Panc1 (cell line): Measurements from ENCODE around the gene GBP4. TPM values are rescaled to one million over a fixed set of nuclear protein-coding genes. Genes with fewer than 3 reads are reported as not detected.

Source experiments
- ATAC-seq: fragments of 200-7000 bp; cut with Tn5 transposase; 2 replicates; pipeline ENCODE4 v1.9.1; 2020; ENCODE audit warnings: mild to moderate bottlenecking, moderate library complexity
- BruUV-seq: library from RNA; stranded (reverse); fragments of 400-500 nt; replicated peaks from 2 replicates; lab custom pipeline; 2021; lab: Mats Ljungman, UMichigan
- CTCF ChIA-PET: fragments of 300-600 bp; sonication (Branson Sonifier 250); formaldehyde crosslinking; loops from one replicate; lab custom pipeline; 2022; ENCODE audit warnings: antibody characterized with exemption; lab: Charles Lee
- POLR2A ChIA-PET: fragments of 300-600 bp; sonication (Branson Sonifier 250); formaldehyde crosslinking; loops from one replicate; lab custom pipeline; 2022; ENCODE audit warnings: antibody characterized with exemption; lab: Charles Lee
- DNase-seq: peaks from one replicate; pipeline ENCODE4 v3.0.0-alpha.2; 2010; ENCODE audit warnings: low read depth, low spot score
- H3K27ac ChIP-seq: 2 replicates; pipeline ENCODE4 v1.5.1; 2011; ENCODE audit warnings: mild to moderate bottlenecking, low read length, inconsistent platforms
- H3K27me3 ChIP-seq: fragments of 200-500 bp; sonication (Bioruptor generic); 2 replicates; pipeline ENCODE4 v1.6.0; 2014; ENCODE audit warnings: low read length, inconsistent platforms; ENCODE audit not compliant: control insufficient read depth, insufficient read depth
- H3K36me3 ChIP-seq: fragments of 200-500 bp; sonication (Bioruptor generic); 2 replicates; pipeline ENCODE4 v1.5.1; 2014; ENCODE audit warnings: inconsistent platforms, mild to moderate bottlenecking, low read length, moderate library complexity; ENCODE audit not compliant: control insufficient read depth, insufficient read depth
- H3K4me1 ChIP-seq: 2 replicates; pipeline ENCODE4 v1.5.1; 2011; ENCODE audit warnings: inconsistent platforms, mild to moderate bottlenecking, low read length, moderate library complexity; ENCODE audit not compliant: control insufficient read depth, insufficient read depth
- H3K4me3 ChIP-seq, 2 experiments: 2 replicates each; pipeline ENCODE4 v1.5.1; 2011 to 2012; ENCODE audit warnings: low read depth in 2 of 2, low read length in 2 of 2, mild to moderate bottlenecking in 2 of 2, inconsistent platforms in 1 of 2, moderate library complexity in 1 of 2
- H3K9me3 ChIP-seq: fragments of 200-500 bp; sonication (Bioruptor generic); 2 replicates; pipeline ENCODE4 v1.5.1; 2014; ENCODE audit warnings: low read depth, mild to moderate bottlenecking, inconsistent platforms, low read length, moderate library complexity; ENCODE audit not compliant: control insufficient read depth, insufficient read depth
- POLR2AphosphoS5 ChIP-seq: IDR thresholded peaks from 2 replicates; pipeline ENCODE4 v1.6.1; 2012; ENCODE audit warnings: mild to moderate bottlenecking, low read depth, low read length, moderate library complexity
- REST ChIP-seq, 2 experiments: IDR thresholded peaks; 2 replicates each; pipeline ENCODE4 v1.6.1; 2011 to 2012; ENCODE audit warnings: low read depth in 2 of 2, control low read depth in 1 of 2, low read length in 1 of 2, mild to moderate bottlenecking in 1 of 2, moderate library complexity in 1 of 2; ENCODE audit not compliant: insufficient read depth in 1 of 2
- SIN3A ChIP-seq: IDR thresholded peaks from 2 replicates; pipeline ENCODE4 v1.6.1; 2012; ENCODE audit warnings: low read depth, mild to moderate bottlenecking, low read length, moderate library complexity, borderline replicate concordance; ENCODE audit not compliant: insufficient read depth
- TCF7L2 ChIP-seq: IDR thresholded peaks from 2 replicates; pipeline ENCODE4 v1.6.1; 2011; ENCODE audit warnings: mild to moderate bottlenecking, low read depth, low read length, inconsistent platforms
- in situ Hi-C: cut with HindIII; loops from 2 replicates; pipeline ENCODE4 v1.10.0; 2016; ENCODE audit warnings: low sequenced_read_pairs, low pct_unique_long_range_greater_than_20kb
- intact Hi-C: fragments of 100-400 bp; cut with micrococcal nuclease; formaldehyde crosslinking; loops from one replicate; pipeline ENCODE4 v1.10.0; 2022; ENCODE audit not compliant: unreplicated experiment
- total RNA-seq: library from RNA; stranded (reverse); gene quantifications from one replicate; pipeline ENCODE4 v1.2.1, GENCODE V29; 2021; ENCODE audit not compliant: unreplicated experiment
- TF ChIP-seq, protein P1 (sequence below): fragments of 450-650 bp; IDR thresholded peaks from 2 replicates; pipeline ENCODE4 v1.5.1; 2017; ENCODE audit warnings: mild to moderate bottlenecking

The GBP4 gene
- total RNA-seq, 1 experiment from 2014 or later, result 3.3 TPM

DNA sequence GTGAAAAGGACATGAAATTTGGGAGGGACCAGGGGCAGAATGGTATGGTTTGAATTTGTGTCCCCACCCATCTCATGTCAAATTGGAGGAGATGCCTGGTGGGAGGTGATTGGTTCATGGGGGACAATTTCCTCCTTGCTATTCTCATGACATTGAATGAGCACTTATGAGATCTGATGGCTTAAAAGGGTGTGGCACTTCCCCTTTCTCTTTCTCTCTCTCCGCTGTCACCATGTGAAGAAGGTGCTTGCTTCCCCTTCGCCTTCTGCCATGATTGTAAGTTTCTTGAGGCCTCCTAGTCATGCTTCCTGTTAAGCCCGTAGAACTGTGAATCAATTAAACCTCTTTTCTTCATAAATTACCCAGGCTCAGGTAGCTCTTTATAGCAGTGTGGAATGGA lies 7.6 kb upstream of the GBP4 start:
- H3K27ac ChIP-seq, result no peak overlapping the region
- no peaks in the 10 kb centered on the region for H3K27me3 ChIP-seq
- in situ Hi-C loops, result no loop called here
- no TSS peak for BruUV-seq
- ChIA-PET POLR2A (no interaction called here), CTCF (no interaction called here)
- ATAC-seq (no peak), DNase-seq (no peak)
- H3K4me3 ChIP-seq, result no peak overlapping the region
- no peaks in the 10 kb centered on the region for H3K4me1 ChIP-seq
- intact Hi-C loops, result no loop called here
- peaks cover 12% of the 10 kb centered on the region for H3K9me3 ChIP-seq
- no peaks in the 10 kb centered on the region for H3K36me3 ChIP-seq
- TF ChIP-seq SIN3A, result no peak

DNA sequence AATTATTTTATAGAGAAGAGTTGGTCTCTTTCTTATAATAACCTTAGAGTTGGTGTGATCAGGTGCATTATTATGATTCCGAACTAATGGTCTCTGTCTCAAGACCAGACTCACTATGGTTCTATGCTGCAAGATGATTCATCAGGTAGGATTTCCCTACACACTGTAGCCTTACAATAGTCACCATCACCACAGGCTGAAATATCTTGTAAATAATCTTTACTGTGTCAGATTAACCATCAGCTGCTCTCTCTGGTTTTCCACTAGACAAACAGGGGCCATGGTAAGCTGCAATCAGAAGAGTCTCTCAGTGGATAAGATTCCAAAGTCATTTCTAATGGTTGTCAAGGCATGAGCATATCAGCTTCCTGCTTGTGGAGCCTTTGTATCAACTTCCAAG lies 4.4 kb upstream of the GBP4 start:
- Histone ChIP-seq H3K9me3 (no peaks in the 10 kb centered on the region), H3K36me3 (no peaks in the 10 kb centered on the region), H3K4me3 (no peak overlapping the region), H3K27me3 (peaks cover 5% of the 10 kb centered on the region; the same call in 1 of the 2 replicates), H3K27ac (no peak overlapping the region), H3K4me1 (peaks cover 6% of the 10 kb centered on the region; the same call in 1 of the 2 replicates)
- in situ Hi-C loops (no loop called here), intact Hi-C loops (no loop called here)
- ATAC-seq, result no peak
- DNase-seq, result no peak
- ChIA-PET CTCF (no interaction called here), POLR2A (no interaction called here)
- BruUV-seq, result no TSS peak
- TF ChIP-seq TCF7L2 (no peak), SIN3A (no peak), REST (IDR thresholded peaks at IDR 0.05; ENCODE audit: insufficient read depth in 1 of 2, low read depth in 2 of 2, low read length in 1 of 2) (no peak), POLR2AphosphoS5 (no peak)
- TF ChIP-seq, protein P1, sequence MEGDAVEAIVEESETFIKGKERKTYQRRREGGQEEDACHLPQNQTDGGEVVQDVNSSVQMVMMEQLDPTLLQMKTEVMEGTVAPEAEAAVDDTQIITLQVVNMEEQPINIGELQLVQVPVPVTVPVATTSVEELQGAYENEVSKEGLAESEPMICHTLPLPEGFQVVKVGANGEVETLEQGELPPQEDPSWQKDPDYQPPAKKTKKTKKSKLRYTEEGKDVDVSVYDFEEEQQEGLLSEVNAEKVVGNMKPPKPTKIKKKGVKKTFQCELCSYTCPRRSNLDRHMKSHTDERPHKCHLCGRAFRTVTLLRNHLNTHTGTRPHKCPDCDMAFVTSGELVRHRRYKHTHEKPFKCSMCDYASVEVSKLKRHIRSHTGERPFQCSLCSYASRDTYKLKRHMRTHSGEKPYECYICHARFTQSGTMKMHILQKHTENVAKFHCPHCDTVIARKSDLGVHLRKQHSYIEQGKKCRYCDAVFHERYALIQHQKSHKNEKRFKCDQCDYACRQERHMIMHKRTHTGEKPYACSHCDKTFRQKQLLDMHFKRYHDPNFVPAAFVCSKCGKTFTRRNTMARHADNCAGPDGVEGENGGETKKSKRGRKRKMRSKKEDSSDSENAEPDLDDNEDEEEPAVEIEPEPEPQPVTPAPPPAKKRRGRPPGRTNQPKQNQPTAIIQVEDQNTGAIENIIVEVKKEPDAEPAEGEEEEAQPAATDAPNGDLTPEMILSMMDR, result no peak

GRCh38 chr1:89201106-89201794 lies 2.5 kb upstream of the GBP4 start:
- Histone ChIP-seq H3K4me3 (no peak overlapping the region), H3K27ac (no peak overlapping the region), H3K27me3 (peaks cover 8% of the 10 kb centered on the region), H3K4me1 (peaks cover 11% of the 10 kb centered on the region; the same call in 1 of the 2 replicates), H3K9me3 (no peaks in the 10 kb centered on the region), H3K36me3 (no peaks in the 10 kb centered on the region)
- ChIA-PET POLR2A (no interaction called here), CTCF (no interaction called here)
- no TSS peak for BruUV-seq
- TF ChIP-seq REST (IDR thresholded peaks at IDR 0.05; ENCODE audit: insufficient read depth in 1 of 2, low read depth in 2 of 2, low read length in 1 of 2), result no peak
- TF ChIP-seq POLR2AphosphoS5, result no peak
- no peak for TF ChIP-seq TCF7L2
- TF ChIP-seq, protein P1, result no peak
- no peak for TF ChIP-seq SIN3A
- in situ Hi-C loops, result no loop called here
- ATAC-seq, result no peak
- no peak for DNase-seq
- intact Hi-C loops, result no loop called here
